Stimulated activated CD8-positive, alpha-beta memory T cell treated with anti-CD3 and anti-CD28 coated beads, Interleukin-2, amount 100 ng/mL, for 48 hours (primary cell): ENCODE results near the gene RIPK4.
A peak's percentile ranks its signal among the peaks of the same experiment; 100 is the strongest.
"Not testable (repeated sequence)": the region's sequence is repeated elsewhere in the genome, so short reads cannot be mapped to it uniquely, and the experiment has no call there.

ENCODE experiments used
- DNase-seq, 2 donors: peaks; one replicate each; pipeline ENCODE4 v3.0.0-alpha.2; 2020; ENCODE audit warnings: low read depth in 2 of 2

The RIPK4 gene

GRCh38 chr21:41795726-41796125, 28.9 kb upstream of the RIPK4 start:
- DNase-seq: no peak

GRCh38 chr21:41794600-41794999, 27.7 kb upstream of the RIPK4 start:
- no peak for DNase-seq

GRCh38 chr21:41792711-41793110, 25.9 kb upstream of the RIPK4 start:
- DNase-seq: no peak

- no peak for DNase-seq
Measured at GRCh38 chr21:41786509-41786987, 19.7 kb upstream of the RIPK4 start.

- not testable (repeated sequence) for DNase-seq
Measured at GRCh38 chr21:41785262-41785661, 18.4 kb upstream of the RIPK4 start.

- no peak for DNase-seq
Measured at GRCh38 chr21:41784456-41785102, 17.7 kb upstream of the RIPK4 start.

- DNase-seq: no peak
Measured at GRCh38 chr21:41783476-41784180, 16.8 kb upstream of the RIPK4 start.

- no peak for DNase-seq
Measured at GRCh38 chr21:41781050-41781410, 14.2 kb upstream of the RIPK4 start.

- DNase-seq: no peak
Measured at GRCh38 chr21:41780337-41781049, 13.6 kb upstream of the RIPK4 start.

- no peak for DNase-seq
Measured at GRCh38 chr21:41779659-41780058, 12.8 kb upstream of the RIPK4 start.

GRCh38 chr21:41778930-41779600, 12.2 kb upstream of the RIPK4 start:
- DNase-seq: no peak

GRCh38 chr21:41777951-41778815, 11.3 kb upstream of the RIPK4 start:
- peak in 1 of 2 donors; percentile 18 for DNase-seq

GRCh38 chr21:41776778-41777177, 9.9 kb upstream of the RIPK4 start:
- DNase-seq: no peak

- no peak for DNase-seq
Measured at GRCh38 chr21:41775149-41775472, 8.3 kb upstream of the RIPK4 start.

GRCh38 chr21:41774467-41775148, 7.8 kb upstream of the RIPK4 start:
- no peak for DNase-seq

- no peak for DNase-seq
Measured at GRCh38 chr21:41772351-41773080, 5.7 kb upstream of the RIPK4 start.

GRCh38 chr21:41771625-41771945, 4.7 kb upstream of the RIPK4 start:
- DNase-seq: no peak

- no peak for DNase-seq
Measured at GRCh38 chr21:41770901-41771624, 4.2 kb upstream of the RIPK4 start.

- DNase-seq: no peak
Measured at GRCh38 chr21:41769933-41770332, 3.1 kb upstream of the RIPK4 start.

- no peak for DNase-seq
Measured at GRCh38 chr21:41769521-41769920, 2.7 kb upstream of the RIPK4 start.
